ENCODE results near the gene IL1R2.

GRCh38 chr2:101985101-101985792 lies 6.5 kb upstream of the IL1R2 start:
- TF ChIP-seq CTCF (conservative IDR thresholded peaks at IDR 0.05 in 1 of 2, IDR thresholded peaks at IDR 0.05 in 1 of 2; ENCODE audit: low read depth in 1 of 2, low read length in 2 of 2) = no peak
- TF ChIP-seq EZH2 (IDR thresholded peaks at IDR 0.05; ENCODE audit: low read length, missing control alignments) = no peak
